GM12878 (cell line): ENCODE results near the gene TTC19. TPM values are rescaled to one million over a fixed set of nuclear protein-coding genes. Genes with fewer than 3 reads are reported as not detected.

Experiments
- ATAC-seq: fragments of 200-7000 bp; cut with Tn5 transposase; 3 replicates; pipeline ENCODE4 v1.9.1; 2020; ENCODE audit warnings: mild to moderate bottlenecking, moderate library complexity
- BruUV-seq: library from RNA; stranded (reverse); fragments of 400-500 nt; replicated peaks from 2 replicates; lab custom pipeline; 2021; lab: Mats Ljungman, UMichigan
- CTCF ChIA-PET: fragments of 300-600 bp; sonication (Branson Sonifier 250); formaldehyde crosslinking; extraction: SDS; loops from one replicate; lab custom pipeline; 2021; ENCODE audit warnings: inconsistent platforms; lab: Yijun Ruan, JAX
- POLR2A ChIA-PET: fragments of 350-600 bp; formaldehyde crosslinking; extraction: SDS; loops from one replicate; lab custom pipeline; 2021; ENCODE audit warnings: inconsistent platforms; lab: Charles Lee
- RAD21 ChIA-PET: fragments of 300-600 bp; sonication (Branson Sonifier 250); formaldehyde crosslinking; loops from one replicate; lab custom pipeline; 2023; ENCODE audit warnings: antibody characterized with exemption; ENCODE audit not compliant: unreplicated experiment; lab: Charles Lee
- SMC1A ChIA-PET: fragments of 300-600 bp; sonication (Branson Sonifier 250); formaldehyde crosslinking; loops from one replicate; lab custom pipeline; 2023; ENCODE audit not compliant: unreplicated experiment, uncharacterized antibody; lab: Charles Lee
- DNase-seq: peaks from one replicate; pipeline ENCODE4 v3.0.0-alpha.2; 2011; ENCODE audit warnings: low read depth, low spot score
- FAIRE-seq: peaks from 3 replicates; lab custom pipeline; 2011; peaks lifted over from hg19 to GRCh38; lab: Jason Lieb, UNC
- H2AFZ ChIP-seq: 2 replicates; pipeline ENCODE4 v1.6.0; 2011; ENCODE audit warnings: low read depth, low read length, control low read depth; ENCODE audit not compliant: control insufficient read depth
- H3K27ac ChIP-seq: 2 replicates; pipeline ENCODE4 v1.5.1; 2011; ENCODE audit warnings: control low read depth; ENCODE audit not compliant: control insufficient read depth, insufficient read depth
- H3K27me3 ChIP-seq, 2 experiments: replicated peaks in 1 of 2; 2 replicates each; pipeline versions ENCODE4 v1.6.0 to v1.6.1; 2011; ENCODE audit warnings: low read length in 1 of 2; ENCODE audit not compliant: control insufficient read depth in 2 of 2, insufficient read depth in 2 of 2
- H3K36me3 ChIP-seq, 2 experiments: 2 replicates each; pipeline ENCODE4 v1.5.1; 2011; ENCODE audit warnings: low read length in 1 of 2; ENCODE audit not compliant: control insufficient read depth in 2 of 2, insufficient read depth in 2 of 2
- H3K4me1 ChIP-seq: 2 replicates; pipeline ENCODE4 v1.6.1; 2011; ENCODE audit warnings: mild to moderate bottlenecking, low read length, moderate library complexity, mixed read lengths; ENCODE audit not compliant: control insufficient read depth, insufficient read depth
- H3K4me2 ChIP-seq: 2 replicates; pipeline ENCODE4 v1.6.0; 2011; ENCODE audit warnings: control low read depth; ENCODE audit not compliant: control insufficient read depth, insufficient read depth
- H3K4me3 ChIP-seq: fragments of 200-600 bp; sonication (generic); 2 replicates; pipeline ENCODE4 v1.5.1; 2016
- H3K79me2 ChIP-seq: 2 replicates; pipeline ENCODE4 v1.6.0; 2011; ENCODE audit warnings: low read length; ENCODE audit not compliant: control insufficient read depth, insufficient read depth
- H3K9ac ChIP-seq: 2 replicates; pipeline ENCODE4 v1.8.0; 2011; ENCODE audit warnings: low read length, control low read depth, mixed read lengths; ENCODE audit not compliant: control insufficient read depth, insufficient read depth
- H3K9me3 ChIP-seq: replicated peaks from 3 replicates; pipeline ENCODE4 v1.5.1; 2011; ENCODE audit warnings: mild to moderate bottlenecking, low read length; ENCODE audit not compliant: control insufficient read depth, insufficient read depth
- H4K20me1 ChIP-seq: 2 replicates; pipeline ENCODE4 v1.6.0; 2011; ENCODE audit not compliant: control insufficient read depth, insufficient read depth
- CHD2 ChIP-seq: IDR thresholded peaks from 2 replicates; pipeline ENCODE4 v1.6.1; 2011; ENCODE audit warnings: low read depth, low read length, improper control_type of control experiment, borderline replicate concordance
- E2F4 ChIP-seq: IDR thresholded peaks from 2 replicates; pipeline ENCODE4 v1.6.1; 2012; ENCODE audit warnings: low read depth, low read length, improper control_type of control experiment
- EP300 ChIP-seq, 2 experiments: fragments of 150-350 bp in 1 of 2; IDR thresholded peaks; 2 replicates each; pipeline ENCODE4 v1.6.1; 2011 to 2012; ENCODE audit warnings: low read depth in 2 of 2, low read length in 2 of 2, borderline replicate concordance in 1 of 2, improper control_type of control experiment in 1 of 2, inconsistent platforms in 1 of 2; ENCODE audit not compliant: control insufficient read depth in 1 of 2
- IKZF2 ChIP-seq, 2 experiments: fragments of 450-650 bp; IDR thresholded peaks; 2 replicates each; pipeline ENCODE4 v1.6.1; 2017; ENCODE audit warnings: mild to moderate bottlenecking in 2 of 2, moderate library complexity in 2 of 2
- MLLT1 ChIP-seq: fragments of 450-650 bp; IDR thresholded peaks from 2 replicates; pipeline ENCODE4 v1.6.1; 2016; ENCODE audit warnings: mild to moderate bottlenecking
- NFYA ChIP-seq: IDR thresholded peaks from 2 replicates; pipeline ENCODE4 v1.6.1; 2011; ENCODE audit warnings: low read depth, mild to moderate bottlenecking, low read length, improper control_type of control experiment, borderline replicate concordance
- RBBP5 ChIP-seq: fragments of 200-600 bp; sonication (generic); conservative IDR thresholded peaks from 2 replicates; pipeline ENCODE4 v1.6.1; 2016
- TCF12 ChIP-seq: IDR thresholded peaks from 2 replicates; pipeline ENCODE4 v1.6.1; 2011; ENCODE audit warnings: low read depth, mild to moderate bottlenecking, low read length
- ZNF207 ChIP-seq: fragments of 450-650 bp; IDR thresholded peaks from 2 replicates; pipeline ENCODE4 v1.6.1; 2014; ENCODE audit warnings: antibody characterized with exemption, mild to moderate bottlenecking, borderline replicate concordance
- ZNF622 ChIP-seq: fragments of 450-650 bp; IDR thresholded peaks from 2 replicates; pipeline ENCODE4 v1.6.1; 2017; ENCODE audit warnings: mild to moderate bottlenecking, inconsistent platforms
- WGBS: methylation state at CpG from one replicate; pipeline ENCODE4 v1.1.6; 2016; ENCODE audit warnings: low lambda C conversion rate; ENCODE audit not compliant: insufficient replicate concordance, insufficient coverage; ENCODE audit errors: missing lambda C conversion rate; 5-methylcytosine and 5-hydroxymethylcytosine counted together
- in situ Hi-C: fragments of 300-500 bp; cut with MboI; formaldehyde crosslinking; loops from 9 replicates; pipeline ENCODE4 v1.14.3; 2018; ENCODE audit warnings: mixed read lengths
- intact Hi-C: fragments of 100-400 bp; cut with micrococcal nuclease; formaldehyde crosslinking; loops from one replicate; pipeline ENCODE4 v1.14.2; 2022; ENCODE audit not compliant: unreplicated experiment
- polyA plus RNA-seq, 11 experiments: library from polyadenylated mRNA; depleted of rRNA in 4 of 11; unstranded in 6 of 11; stranded (reverse) in 5 of 11; fragments of >200 nt; fragmentation: Nextera tagmentation in 4 of 11; fragmentation: Illumina TruSeq in 1 of 11; extraction: Ambion mirVana in 4 of 11; extraction: Trizol in 1 of 11; gene quantifications; 1 replicate in 1 of 11; 2 replicates in 10 of 11; pipeline versions ENCODE4 v1.2.1 to v1.2.3, GENCODE V29; 2011 to 2016; ENCODE audit warnings: inconsistent platforms in 2 of 11, missing spikeins in 2 of 11, low read depth in 1 of 11
- total RNA-seq, 4 experiments: library from RNA; depleted of rRNA in 3 of 4; stranded (reverse); fragments of >200 nt in 3 of 4; fragmentation: Illumina TruSeq in 1 of 4; extraction: Trizol in 1 of 4; gene quantifications; 2 replicates each; pipeline versions ENCODE4 v1.2.1 to v1.2.3, GENCODE V29; 2013 to 2021

The TTC19 gene
- total and polyA plus RNA-seq, 10 of the 15 experiments (the other 5 are each of a cell fraction or from before 2014, with no cell fraction given) = 5.3 to 29.8 (median 20.1) TPM

- H3K4me3 ChIP-seq = no peak overlapping the region
- no peak overlapping the region for H3K4me2 ChIP-seq
- ChIA-PET POLR2A (no interaction called here), SMC1A (interaction anchor here (0.8 kb wide), 1 partner anchor 12 kb away, joined by 3 read pairs; no protein-coding TSS in a partner anchor), CTCF (no interaction called here), RAD21 (interaction anchor here (0.6 kb wide), 1 partner anchor 116 kb away, joined by 3 read pairs; no protein-coding TSS in a partner anchor)
- no peak overlapping the region for H3K27ac ChIP-seq
- intact Hi-C loops = no loop called here
- ATAC-seq (no peak), DNase-seq (no peak), FAIRE-seq (no peak)
- peaks cover 10 to 32% of the 10 kb centered on the region in 2 experiments for H3K36me3 ChIP-seq
- H2AFZ ChIP-seq = no peak overlapping the region
- BruUV-seq = no TSS peak
- TF ChIP-seq E2F4 (no peak), NFYA (no peak), IKZF2 (IDR thresholded peaks at IDR 0.05) (no peak), ZNF207 (no peak), EP300 (IDR thresholded peaks at IDR 0.05; ENCODE audit: borderline replicate concordance in 1 of 2, control insufficient read depth in 1 of 2, low read depth in 2 of 2, low read length in 2 of 2) (no peak), MLLT1 (no peak), ZNF622 (no peak), CHD2 (no peak), RBBP5 (no peak), TCF12 (no peak)
- WGBS = 100% methylated on average over 3 of the region's 3 CpGs
- H4K20me1 ChIP-seq = no peaks in the 10 kb centered on the region
- H3K9me3 ChIP-seq = no peaks in the 10 kb centered on the region
- in situ Hi-C loops = no loop called here
- no peak overlapping the region for H3K9ac ChIP-seq
- H3K4me1 ChIP-seq = no peaks in the 10 kb centered on the region
- H3K27me3 ChIP-seq = no peaks in the 10 kb centered on the region
- H3K79me2 ChIP-seq = no peaks in the 10 kb centered on the region
Observed at GRCh38 chr17:16046966-16047365, 47.3 kb downstream of the TTC19 start.
